ENCODE measurements around the gene ENPP1. TPM values are rescaled to one million over a fixed set of nuclear protein-coding genes. Genes with fewer than 3 reads are reported as not detected.

The ENPP1 gene
- 0.28 and 0.42 TPM in 2 replicates for total RNA-seq

DNA sequence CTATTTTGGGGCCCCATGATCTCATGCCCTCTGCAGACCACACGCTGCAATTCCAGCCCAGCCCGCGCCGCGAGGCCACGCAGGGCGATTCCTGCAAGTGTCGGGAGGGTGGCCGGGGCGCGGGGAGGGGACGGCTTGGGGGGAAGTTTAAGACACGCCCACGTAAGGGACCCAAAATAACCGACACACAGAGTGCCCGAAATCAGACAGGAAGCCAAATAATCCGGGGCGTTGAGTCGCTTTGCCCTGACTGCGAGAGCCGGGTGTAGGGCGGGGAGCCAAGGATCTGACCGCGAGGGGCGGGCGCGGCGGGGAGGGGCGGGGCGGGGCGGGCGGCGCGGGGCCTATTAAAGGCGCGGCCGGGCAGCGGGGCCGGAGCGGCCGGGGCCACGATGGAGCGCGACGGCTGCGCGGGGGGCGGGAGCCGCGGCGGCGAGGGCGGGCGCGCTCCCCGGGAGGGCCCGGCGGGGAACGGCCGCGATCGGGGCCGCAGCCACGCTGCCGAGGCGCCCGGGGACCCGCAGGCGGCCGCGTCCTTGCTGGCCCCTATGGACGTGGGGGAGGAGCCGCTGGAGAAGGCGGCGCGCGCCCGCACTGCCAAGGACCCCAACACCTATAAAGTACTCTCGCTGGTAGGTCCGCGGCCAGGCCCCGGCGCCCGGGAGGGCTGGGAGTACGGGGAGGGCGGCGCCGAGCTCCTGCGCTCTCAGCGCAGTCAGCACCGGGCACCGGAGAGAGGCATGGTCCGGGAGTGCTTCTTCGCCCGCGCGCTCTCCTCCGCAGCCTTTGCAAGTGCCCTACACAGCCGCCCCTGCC lies at the start of gene ENPP1:
Gene ENPP1, plus strand, starts transcription at position 377 of the 816 bp plus-strand sequence. Its CDS starts 16 bp downstream, at position 393.

Other genes starting within 250 kb of the ENPP1 start
- not detected in 2 replicates for gene ARG1, start 234.8 kb upstream of the ENPP1 start, total RNA-seq
- 11.2 and 15.3 TPM in 2 replicates for gene MED23, start 179.8 kb upstream of the ENPP1 start, total RNA-seq
- not detected in 2 replicates for gene ENPP3, start 170.7 kb upstream of the ENPP1 start, total RNA-seq
- gene OR2A4, start 106.6 kb upstream of the ENPP1 start, total RNA-seq: 1.4 TPM in 1 of 2 replicates, not detected in the other
- not detected in 2 replicates for gene CTAGE9, start 97.0 kb upstream of the ENPP1 start, total RNA-seq
- gene CCN2, start 143.4 kb downstream of the ENPP1 start, total RNA-seq: 16.1 and 22.5 TPM in 2 replicates